Esophagus muscularis mucosa (tissue), 4 donors: Measurements from ENCODE around the gene KRT36. TPM values are rescaled to one million over a fixed set of nuclear protein-coding genes. Genes with fewer than 3 reads are reported as not detected.

ENCODE experiments used
- DNase-seq: peaks from one replicate; pipeline ENCODE4 v3.0.0-alpha.2; 2017; ENCODE audit errors: extremely low spot score
- H3K27ac ChIP-seq, 4 donors: fragments of 200-600 bp; sonication (generic); replicated peaks in 1 of 4; 1 replicate in 3 of 4; 2 replicates in 1 of 4; pipeline ENCODE4 v1.5.1; 2016 to 2019; ENCODE audit warnings: mild to moderate bottlenecking in 1 of 4
- H3K27me3 ChIP-seq, 4 donors: fragments of 200-600 bp; sonication (generic); one replicate each; pipeline versions ENCODE4 v1.5.1 to v1.6.0; 2016 to 2019
- H3K36me3 ChIP-seq, 4 donors: fragments of 200-600 bp; sonication (generic); one replicate each; pipeline ENCODE4 v1.5.1; 2016 to 2019
- H3K4me1 ChIP-seq, 4 donors: fragments of 200-600 bp; sonication (generic); one replicate each; pipeline ENCODE4 v1.5.1; 2016 to 2019
- H3K4me3 ChIP-seq, 4 donors: fragments of 200-600 bp; sonication (generic); 1 replicate in 2 of 4; 2 replicates in 2 of 4; pipeline ENCODE4 v1.5.1; 2016 to 2019; ENCODE audit warnings: mild to moderate bottlenecking in 4 of 4, moderate library complexity in 1 of 4
- H3K9me3 ChIP-seq, 4 donors: fragments of 200-600 bp; sonication (generic); 1 replicate in 3 of 4; 2 replicates in 1 of 4; pipeline ENCODE4 v1.5.1; 2016 to 2019
- CTCF ChIP-seq, 3 experiments: fragments of 200-600 bp in 2 of 3; fragments of 450-650 bp in 1 of 3; sonication (generic) in 2 of 3; IDR thresholded peaks; one replicate each; pipeline ENCODE4 v1.5.1; 2017 to 2019; ENCODE audit warnings: antibody characterized with exemption in 3 of 3, mild to moderate bottlenecking in 2 of 3, moderate library complexity in 1 of 3
- EP300 ChIP-seq: sonication (generic); formaldehyde crosslinking; IDR thresholded peaks from one replicate; pipeline ENCODE4 v1.6.1; 2017; ENCODE audit warnings: antibody characterized with exemption
- POLR2A ChIP-seq: fragments of 450-650 bp; IDR thresholded peaks from one replicate; pipeline ENCODE4 v1.6.1; 2017; ENCODE audit warnings: antibody characterized with exemption, moderate library complexity, mild to moderate bottlenecking, low read depth
- POLR2AphosphoS5 ChIP-seq, 2 donors: sonication (generic); formaldehyde crosslinking; IDR thresholded peaks; one replicate each; pipeline ENCODE4 v1.6.1; 2017; ENCODE audit warnings: antibody characterized with exemption in 2 of 2
- WGBS: methylation state at CpG from one replicate; pipeline ENCODE4 v1.1.5; 2018; 5-methylcytosine and 5-hydroxymethylcytosine counted together
- intact Hi-C: fragments of 100-400 bp; cut with DNase I; formaldehyde crosslinking; loops from one replicate; pipeline ENCODE4 v1.15.1; 2023
- total RNA-seq, 4 donors: library from RNA; depleted of rRNA; stranded (reverse); fragments of >200 nt; gene quantifications; one replicate each; pipeline versions ENCODE4 v1.1.0 to v1.2.1, GENCODE V29; 2016

The KRT36 gene
- total RNA-seq, 4 donors from 2014 or later = not detected

- 58% methylated on average over 6 of the region's 6 CpGs for WGBS
- H3K27ac ChIP-seq = no peak overlapping the region
- no peak for TF ChIP-seq POLR2A
- TF ChIP-seq CTCF (IDR thresholded peaks at IDR 0.05) = no peak
- no peak for TF ChIP-seq POLR2AphosphoS5 (IDR thresholded peaks at IDR 0.05)
- TF ChIP-seq EP300 = no peak
Measured at GRCh38 chr17:41498276-41498675, 8.6 kb upstream of the KRT36 start.

GRCh38 chr17:41496803-41497484, 7.2 kb upstream of the KRT36 start:
- Histone ChIP-seq H3K36me3 (no peaks in the 10 kb centered on the region), H3K27me3 (peaks cover 0 to 4% (median 0%) of the 10 kb centered on the region in 4 donors), H3K9me3 (no peaks in the 10 kb centered on the region), H3K4me1 (peaks cover 3 to 24% (median 10%) of the 10 kb centered on the region in 4 donors), H3K4me3 (no peak overlapping the region), H3K27ac (no peak overlapping the region)
- intact Hi-C loops = no loop called here
- 77% methylated on average over 10 of the region's 12 CpGs for WGBS
- TF ChIP-seq CTCF (IDR thresholded peaks at IDR 0.05) = peak; percentile 36 to 60 (median 52)
- TF ChIP-seq EP300 = no peak
- no peak for DNase-seq

More at GRCh38 chr17:41498276-41498675, 8.6 kb upstream of the KRT36 start:
- Histone ChIP-seq H3K27me3 (peaks cover 0 to 4% (median 0%) of the 10 kb centered on the region in 4 donors), H3K4me3 (no peak overlapping the region), H3K4me1 (peaks cover 0 to 15% (median under 1%) of the 10 kb centered on the region in 4 donors), H3K9me3 (no peaks in the 10 kb centered on the region), H3K36me3 (no peaks in the 10 kb centered on the region)
- intact Hi-C loops = no loop called here
- DNase-seq = no peak

GRCh38 chr17:41494524-41494923, 4.8 kb upstream of the KRT36 start:
- Histone ChIP-seq H3K9me3 (no peaks in the 10 kb centered on the region), H3K36me3 (no peaks in the 10 kb centered on the region), H3K27ac (no peak overlapping the region), H3K4me1 (peaks cover 3 to 24% (median 10%) of the 10 kb centered on the region in 4 donors), H3K4me3 (no peak overlapping the region), H3K27me3 (peaks cover 0 to 4% (median 0%) of the 10 kb centered on the region in 4 donors)
- intact Hi-C loops = no loop called here
- 58% methylated on average over 2 of the region's 2 CpGs for WGBS
- no peak for TF ChIP-seq POLR2A
- TF ChIP-seq POLR2AphosphoS5 (IDR thresholded peaks at IDR 0.05) = no peak
- TF ChIP-seq CTCF (IDR thresholded peaks at IDR 0.05) = no peak
- TF ChIP-seq EP300 = no peak
- no peak for DNase-seq

- peaks cover 3 to 24% (median 10%) of the 10 kb centered on the region in 4 donors for H3K4me1 ChIP-seq
- DNase-seq = no peak
- TF ChIP-seq POLR2A (no peak), POLR2AphosphoS5 (IDR thresholded peaks at IDR 0.05) (no peak), CTCF (IDR thresholded peaks at IDR 0.05) (no peak), EP300 (no peak)
- WGBS = 18% methylated on average over 3 of the region's 4 CpGs
- H3K27ac ChIP-seq = no peak overlapping the region
- H3K9me3 ChIP-seq = no peaks in the 10 kb centered on the region
- H3K4me3 ChIP-seq = no peak overlapping the region
- intact Hi-C loops = no loop called here
- peaks cover 0 to 2% (median 0%) of the 10 kb centered on the region in 4 donors for H3K27me3 ChIP-seq
- no peaks in the 10 kb centered on the region for H3K36me3 ChIP-seq
Measured at GRCh38 chr17:41492771-41493170, 3.1 kb upstream of the KRT36 start.

- no peak overlapping the region for H3K27ac ChIP-seq
- H3K36me3 ChIP-seq = no peaks in the 10 kb centered on the region
- no peaks in the 10 kb centered on the region for H3K27me3 ChIP-seq
- peaks cover 3 to 24% (median 10%) of the 10 kb centered on the region in 4 donors for H3K4me1 ChIP-seq
- DNase-seq = no peak
- intact Hi-C loops = no loop called here
- H3K4me3 ChIP-seq = no peak overlapping the region
- H3K9me3 ChIP-seq = no peaks in the 10 kb centered on the region
- TF ChIP-seq EP300 = no peak
- TF ChIP-seq POLR2A = no peak
- WGBS = 65% methylated on average over 6 of the region's 6 CpGs
Measured at GRCh38 chr17:41492351-41492750, 2.6 kb upstream of the KRT36 start.
